ENCODE results near the gene FAM168B.

The FAM168B gene

GRCh38 chr2:131042148-131042775 lies 51.0 kb downstream of the FAM168B start (continued):
- no peak for TF ChIP-seq ZC3H10 (CRISPR knock-in tag; IDR thresholded peaks at IDR 0.05)
- no peak for TF ChIP-seq SNAI2 (CRISPR knock-in tag; IDR thresholded peaks at IDR 0.05)

- TF ChIP-seq, protein P1, sequence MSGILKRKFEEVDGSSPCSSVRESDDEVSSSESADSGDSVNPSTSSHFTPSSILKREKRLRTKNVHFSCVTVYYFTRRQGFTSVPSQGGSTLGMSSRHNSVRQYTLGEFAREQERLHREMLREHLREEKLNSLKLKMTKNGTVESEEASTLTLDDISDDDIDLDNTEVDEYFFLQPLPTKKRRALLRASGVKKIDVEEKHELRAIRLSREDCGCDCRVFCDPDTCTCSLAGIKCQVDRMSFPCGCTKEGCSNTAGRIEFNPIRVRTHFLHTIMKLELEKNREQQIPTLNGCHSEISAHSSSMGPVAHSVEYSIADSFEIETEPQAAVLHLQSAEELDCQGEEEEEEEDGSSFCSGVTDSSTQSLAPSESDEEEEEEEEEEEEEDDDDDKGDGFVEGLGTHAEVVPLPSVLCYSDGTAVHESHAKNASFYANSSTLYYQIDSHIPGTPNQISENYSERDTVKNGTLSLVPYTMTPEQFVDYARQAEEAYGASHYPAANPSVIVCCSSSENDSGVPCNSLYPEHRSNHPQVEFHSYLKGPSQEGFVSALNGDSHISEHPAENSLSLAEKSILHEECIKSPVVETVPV (CRISPR knock-in tag; IDR thresholded peaks at IDR 0.05), result no peak
- no peak for TF ChIP-seq ZNF70 (CRISPR knock-in tag; IDR thresholded peaks at IDR 0.05)
- TF ChIP-seq TCF4 (CRISPR knock-in tag; IDR thresholded peaks at IDR 0.05; ENCODE audit: borderline replicate concordance), result no peak
- TF ChIP-seq ZNF8 (CRISPR knock-in tag; IDR thresholded peaks at IDR 0.05), result no peak
- no peak for TF ChIP-seq ISL1 (CRISPR knock-in tag; IDR thresholded peaks at IDR 0.05)
- TF ChIP-seq ZFP3 (CRISPR knock-in tag; IDR thresholded peaks at IDR 0.05), result no peak
- TF ChIP-seq PPARA (CRISPR knock-in tag; IDR thresholded peaks at IDR 0.05; ENCODE audit: borderline replicate concordance), result no peak
- no peak for TF ChIP-seq ZFP30 (CRISPR knock-in tag; IDR thresholded peaks at IDR 0.05)
- TF ChIP-seq CSDC2 (CRISPR knock-in tag; IDR thresholded peaks at IDR 0.05), result no peak
- no peak for TF ChIP-seq TOX (CRISPR knock-in tag; IDR thresholded peaks at IDR 0.05; ENCODE audit: borderline replicate concordance)
- TF ChIP-seq GLIS3 (CRISPR knock-in tag; IDR thresholded peaks at IDR 0.05), result no peak
- no peak for TF ChIP-seq ZNF565 (CRISPR knock-in tag; conservative IDR thresholded peaks at IDR 0.05; ENCODE audit: low read depth)
- TF ChIP-seq, protein P2, sequence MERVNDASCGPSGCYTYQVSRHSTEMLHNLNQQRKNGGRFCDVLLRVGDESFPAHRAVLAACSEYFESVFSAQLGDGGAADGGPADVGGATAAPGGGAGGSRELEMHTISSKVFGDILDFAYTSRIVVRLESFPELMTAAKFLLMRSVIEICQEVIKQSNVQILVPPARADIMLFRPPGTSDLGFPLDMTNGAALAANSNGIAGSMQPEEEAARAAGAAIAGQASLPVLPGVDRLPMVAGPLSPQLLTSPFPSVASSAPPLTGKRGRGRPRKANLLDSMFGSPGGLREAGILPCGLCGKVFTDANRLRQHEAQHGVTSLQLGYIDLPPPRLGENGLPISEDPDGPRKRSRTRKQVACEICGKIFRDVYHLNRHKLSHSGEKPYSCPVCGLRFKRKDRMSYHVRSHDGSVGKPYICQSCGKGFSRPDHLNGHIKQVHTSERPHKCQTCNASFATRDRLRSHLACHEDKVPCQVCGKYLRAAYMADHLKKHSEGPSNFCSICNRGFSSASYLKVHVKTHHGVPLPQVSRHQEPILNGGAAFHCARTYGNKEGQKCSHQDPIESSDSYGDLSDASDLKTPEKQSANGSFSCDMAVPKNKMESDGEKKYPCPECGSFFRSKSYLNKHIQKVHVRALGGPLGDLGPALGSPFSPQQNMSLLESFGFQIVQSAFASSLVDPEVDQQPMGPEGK (CRISPR knock-in tag; IDR thresholded peaks at IDR 0.05; ENCODE audit: borderline replicate concordance), result no peak
- TF ChIP-seq OSR1 (CRISPR knock-in tag; IDR thresholded peaks at IDR 0.05), result no peak
- no peak for TF ChIP-seq SNAI2 (CRISPR knock-in tag; IDR thresholded peaks at IDR 0.05)
- no peak for TF ChIP-seq ARNTL (CRISPR knock-in tag; IDR thresholded peaks at IDR 0.05; ENCODE audit: borderline replicate concordance, low read depth)
- TF ChIP-seq CREB5 (CRISPR knock-in tag; IDR thresholded peaks at IDR 0.05; ENCODE audit: low read depth), result no peak
- TF ChIP-seq RARB (CRISPR knock-in tag; IDR thresholded peaks at IDR 0.05), result no peak
- TF ChIP-seq POU6F1 (CRISPR knock-in tag; IDR thresholded peaks at IDR 0.05; ENCODE audit: borderline replicate concordance, low read depth), result no peak
- no peak for ATAC-seq
These were observed 51.7 kb downstream of the FAM168B start for GRCh38 chr2:131041402-131042147.

- TF ChIP-seq ZNF8 (CRISPR knock-in tag; IDR thresholded peaks at IDR 0.05), result no peak
- TF ChIP-seq, protein P3, sequence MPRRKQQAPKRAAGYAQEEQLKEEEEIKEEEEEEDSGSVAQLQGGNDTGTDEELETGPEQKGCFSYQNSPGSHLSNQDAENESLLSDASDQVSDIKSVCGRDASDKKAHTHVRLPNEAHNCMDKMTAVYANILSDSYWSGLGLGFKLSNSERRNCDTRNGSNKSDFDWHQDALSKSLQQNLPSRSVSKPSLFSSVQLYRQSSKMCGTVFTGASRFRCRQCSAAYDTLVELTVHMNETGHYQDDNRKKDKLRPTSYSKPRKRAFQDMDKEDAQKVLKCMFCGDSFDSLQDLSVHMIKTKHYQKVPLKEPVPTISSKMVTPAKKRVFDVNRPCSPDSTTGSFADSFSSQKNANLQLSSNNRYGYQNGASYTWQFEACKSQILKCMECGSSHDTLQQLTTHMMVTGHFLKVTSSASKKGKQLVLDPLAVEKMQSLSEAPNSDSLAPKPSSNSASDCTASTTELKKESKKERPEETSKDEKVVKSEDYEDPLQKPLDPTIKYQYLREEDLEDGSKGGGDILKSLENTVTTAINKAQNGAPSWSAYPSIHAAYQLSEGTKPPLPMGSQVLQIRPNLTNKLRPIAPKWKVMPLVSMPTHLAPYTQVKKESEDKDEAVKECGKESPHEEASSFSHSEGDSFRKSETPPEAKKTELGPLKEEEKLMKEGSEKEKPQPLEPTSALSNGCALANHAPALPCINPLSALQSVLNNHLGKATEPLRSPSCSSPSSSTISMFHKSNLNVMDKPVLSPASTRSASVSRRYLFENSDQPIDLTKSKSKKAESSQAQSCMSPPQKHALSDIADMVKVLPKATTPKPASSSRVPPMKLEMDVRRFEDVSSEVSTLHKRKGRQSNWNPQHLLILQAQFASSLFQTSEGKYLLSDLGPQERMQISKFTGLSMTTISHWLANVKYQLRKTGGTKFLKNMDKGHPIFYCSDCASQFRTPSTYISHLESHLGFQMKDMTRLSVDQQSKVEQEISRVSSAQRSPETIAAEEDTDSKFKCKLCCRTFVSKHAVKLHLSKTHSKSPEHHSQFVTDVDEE (CRISPR knock-in tag; IDR thresholded peaks at IDR 0.05), result no peak
- TF ChIP-seq PPARA (CRISPR knock-in tag; IDR thresholded peaks at IDR 0.05; ENCODE audit: borderline replicate concordance), result no peak
- no peak for TF ChIP-seq ARNTL (CRISPR knock-in tag; IDR thresholded peaks at IDR 0.05; ENCODE audit: borderline replicate concordance, low read depth)
- ATAC-seq, result no peak
These were observed 52.4 kb downstream of the FAM168B start for GRCh38 chr2:131040661-131041401.
